Left ventricle myocardium inferior (tissue), 1 donor: ENCODE results near the gene IL22RA2. TPM values are rescaled to one million over a fixed set of nuclear protein-coding genes. Genes with fewer than 3 reads are reported as not detected.

Experiments
- DNase-seq: peaks from one replicate; pipeline ENCODE4 v3.0.0-alpha.2; 2020
- H3K27ac ChIP-seq: fragments of 200-600 bp; replicated peaks from 2 replicates; pipeline ENCODE4 v1.8.0; 2021
- H3K27me3 ChIP-seq: fragments of 200-600 bp; 2 replicates; pipeline ENCODE4 v1.8.0; 2021; ENCODE audit warnings: low read depth
- H3K36me3 ChIP-seq: fragments of 200-600 bp; 2 replicates; pipeline ENCODE4 v1.8.0; 2021
- H3K4me1 ChIP-seq: fragments of 200-600 bp; 2 replicates; pipeline ENCODE4 v1.8.0; 2021
- H3K4me3 ChIP-seq: fragments of 200-600 bp; 2 replicates; pipeline ENCODE4 v1.8.0; 2021; ENCODE audit warnings: mild to moderate bottlenecking, moderate library complexity
- H3K9me3 ChIP-seq: fragments of 200-600 bp; replicated peaks from 2 replicates; pipeline ENCODE4 v1.8.0; 2021
- CTCF ChIP-seq: fragments of 200-600 bp; IDR thresholded peaks from 2 replicates; pipeline ENCODE4 v1.8.0; 2021; ENCODE audit warnings: antibody characterized with exemption, mild to moderate bottlenecking, borderline replicate concordance
- intact Hi-C: fragments of 100-400 bp; cut with micrococcal nuclease; formaldehyde crosslinking; loops from one replicate; pipeline ENCODE4 v1.11.0; 2022
- total RNA-seq: library from RNA; stranded (reverse); fragmentation: NEBNext Ultra II Directional; extraction: Animal tissue kit (Norgen Biotek cat#: 25700); gene quantifications from one replicate; pipeline ENCODE4 v1.2.1, GENCODE V29; 2021
- donor health status: DM: no; HTN: yes; CAD: no; lungs with severe emphysema.

The IL22RA2 gene
- total RNA-seq, 1 donor from 2014 or later, result not detected

GRCh38 chr6:137148306-137149034 lies 25.0 kb downstream of the IL22RA2 start:
- intact Hi-C loops, result no loop called here
- no peak for TF ChIP-seq CTCF
- H3K27ac ChIP-seq, result no peak overlapping the region
- no peak for DNase-seq
- peaks cover 21% of the 10 kb centered on the region for H3K9me3 ChIP-seq
- H3K4me3 ChIP-seq, result no peak overlapping the region
- no peaks in the 10 kb centered on the region for H3K4me1 ChIP-seq
- H3K27me3 ChIP-seq, result no peaks in the 10 kb centered on the region
- no peaks in the 10 kb centered on the region for H3K36me3 ChIP-seq

- H3K4me3 ChIP-seq, result no peak overlapping the region
- intact Hi-C loops, result no loop called here
- DNase-seq, result no peak
- no peaks in the 10 kb centered on the region for H3K4me1 ChIP-seq
- H3K36me3 ChIP-seq, result no peaks in the 10 kb centered on the region
- H3K9me3 ChIP-seq, result peaks cover 16% of the 10 kb centered on the region
- no peaks in the 10 kb centered on the region for H3K27me3 ChIP-seq
- H3K27ac ChIP-seq, result no peak overlapping the region
- no peak for TF ChIP-seq CTCF
These were observed 26.2 kb downstream of the IL22RA2 start for GRCh38 chr6:137147195-137147594.

- DNase-seq, result no peak
- no peak overlapping the region for H3K27ac ChIP-seq
- peaks cover 7% of the 10 kb centered on the region for H3K9me3 ChIP-seq
- intact Hi-C loops, result no loop called here
- H3K27me3 ChIP-seq, result no peaks in the 10 kb centered on the region
- no peak for TF ChIP-seq CTCF
- H3K36me3 ChIP-seq, result no peaks in the 10 kb centered on the region
- no peaks in the 10 kb centered on the region for H3K4me1 ChIP-seq
- no peak overlapping the region for H3K4me3 ChIP-seq
These were observed 27.2 kb downstream of the IL22RA2 start for GRCh38 chr6:137146206-137146605.

DNA sequence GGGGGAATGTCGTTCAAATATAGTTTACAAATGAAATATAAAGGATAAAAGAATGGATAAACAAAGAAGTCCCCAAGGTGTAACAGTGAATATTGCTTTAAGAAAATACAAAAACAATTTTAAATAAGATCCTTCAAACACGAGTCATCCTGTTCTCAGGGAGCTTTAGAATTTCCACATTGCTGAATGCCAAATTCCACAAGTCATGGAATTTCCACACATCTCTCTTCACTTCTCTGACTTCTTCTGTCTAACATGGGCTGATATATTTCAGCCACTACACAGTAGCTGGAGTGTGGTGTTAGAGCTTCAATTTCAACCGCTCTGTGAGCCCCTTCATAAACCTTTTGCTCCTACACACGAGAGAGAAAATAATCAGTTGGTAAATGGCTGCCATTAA lies 28.0 kb downstream of the IL22RA2 start:
- no peak overlapping the region for H3K27ac ChIP-seq
- H3K36me3 ChIP-seq, result no peaks in the 10 kb centered on the region
- H3K9me3 ChIP-seq, result no peaks in the 10 kb centered on the region
- H3K27me3 ChIP-seq, result no peaks in the 10 kb centered on the region
- intact Hi-C loops, result no loop called here
- no peak overlapping the region for H3K4me3 ChIP-seq
- no peaks in the 10 kb centered on the region for H3K4me1 ChIP-seq
- no peak for DNase-seq
- TF ChIP-seq CTCF, result no peak

GRCh38 chr6:137136065-137136464 lies 37.4 kb downstream of the IL22RA2 start:
- Histone ChIP-seq H3K27me3 (no peaks in the 10 kb centered on the region), H3K4me1 (no peaks in the 10 kb centered on the region), H3K36me3 (no peaks in the 10 kb centered on the region), H3K4me3 (no peak overlapping the region), H3K27ac (no peak overlapping the region), H3K9me3 (peaks cover 25% of the 10 kb centered on the region)
- peak; percentile 44 for TF ChIP-seq CTCF
- intact Hi-C loops, result no loop called here
- no peak for DNase-seq
